Mammary epithelial cell (primary cell): Measurements from ENCODE around the gene AP1S3.

Source experiments
- EZH2 ChIP-seq: IDR thresholded peaks from 2 replicates; pipeline ENCODE4 v1.6.1; 2012; ENCODE audit warnings: low read length, inconsistent platforms, borderline replicate concordance
- TF ChIP-seq, protein P1 (sequence below), 2 donors: IDR thresholded peaks in 1 of 2; conservative IDR thresholded peaks in 1 of 2; 2 replicates each; pipeline ENCODE4 v1.5.1; 2011 to 2012; ENCODE audit warnings: inconsistent platforms in 2 of 2, low read length in 2 of 2, mild to moderate bottlenecking in 2 of 2, control low read depth in 1 of 2, low read depth in 1 of 2; ENCODE audit not compliant: insufficient read depth in 1 of 2; ENCODE audit errors: extremely low read depth in 1 of 2

DNA sequence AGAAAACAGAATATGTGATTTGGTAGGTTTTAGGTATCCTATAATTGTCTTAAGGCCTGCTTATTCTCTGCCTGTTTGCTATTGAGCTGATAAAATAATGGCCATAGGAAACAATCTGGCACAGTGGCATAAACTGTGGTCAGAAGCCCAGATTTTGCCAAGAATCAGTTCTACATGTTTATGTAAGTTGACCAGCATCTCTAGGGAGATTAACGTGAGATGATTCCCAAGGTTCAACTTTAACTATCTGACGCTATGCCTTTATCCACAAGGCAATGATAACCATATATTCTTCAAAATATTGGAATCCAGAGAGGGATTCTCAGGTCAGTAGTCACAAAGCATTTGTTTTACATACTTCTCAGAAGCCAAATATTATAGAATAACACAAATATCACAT lies 25.6 kb downstream of the AP1S3 start:
- TF ChIP-seq, protein P1, sequence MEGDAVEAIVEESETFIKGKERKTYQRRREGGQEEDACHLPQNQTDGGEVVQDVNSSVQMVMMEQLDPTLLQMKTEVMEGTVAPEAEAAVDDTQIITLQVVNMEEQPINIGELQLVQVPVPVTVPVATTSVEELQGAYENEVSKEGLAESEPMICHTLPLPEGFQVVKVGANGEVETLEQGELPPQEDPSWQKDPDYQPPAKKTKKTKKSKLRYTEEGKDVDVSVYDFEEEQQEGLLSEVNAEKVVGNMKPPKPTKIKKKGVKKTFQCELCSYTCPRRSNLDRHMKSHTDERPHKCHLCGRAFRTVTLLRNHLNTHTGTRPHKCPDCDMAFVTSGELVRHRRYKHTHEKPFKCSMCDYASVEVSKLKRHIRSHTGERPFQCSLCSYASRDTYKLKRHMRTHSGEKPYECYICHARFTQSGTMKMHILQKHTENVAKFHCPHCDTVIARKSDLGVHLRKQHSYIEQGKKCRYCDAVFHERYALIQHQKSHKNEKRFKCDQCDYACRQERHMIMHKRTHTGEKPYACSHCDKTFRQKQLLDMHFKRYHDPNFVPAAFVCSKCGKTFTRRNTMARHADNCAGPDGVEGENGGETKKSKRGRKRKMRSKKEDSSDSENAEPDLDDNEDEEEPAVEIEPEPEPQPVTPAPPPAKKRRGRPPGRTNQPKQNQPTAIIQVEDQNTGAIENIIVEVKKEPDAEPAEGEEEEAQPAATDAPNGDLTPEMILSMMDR (conservative IDR thresholded peaks at IDR 0.05 in 1 of 2, IDR thresholded peaks at IDR 0.05 in 1 of 2; ENCODE audit: extremely low read depth in 1 of 2, insufficient read depth in 1 of 2, low read depth in 1 of 2, low read length in 2 of 2), result no peak
- TF ChIP-seq EZH2, result no peak
